Epithelial cell of esophagus (primary cell): Measurements from ENCODE around the gene MMP11.

Experiments
- DNase-seq: peaks from one replicate; pipeline ENCODE4 v3.0.0; 2010; ENCODE audit warnings: low read depth
- H3K4me3 ChIP-seq: 2 replicates; pipeline ENCODE4 v1.5.1; 2011; ENCODE audit warnings: mild to moderate bottlenecking, low read length, control low read depth
- CTCF ChIP-seq: IDR thresholded peaks from 2 replicates; pipeline ENCODE4 v1.5.1; 2011; ENCODE audit warnings: low read depth, mild to moderate bottlenecking, low read length, control low read depth, inconsistent platforms; ENCODE audit not compliant: insufficient read depth; ENCODE audit errors: missing control alignments

The MMP11 gene

GRCh38 chr22:23817146-23817545 is 44.5 kb downstream of the MMP11 start:
- no peak overlapping the region for H3K4me3 ChIP-seq
- no peak for TF ChIP-seq CTCF
- no peak for DNase-seq

- TF ChIP-seq CTCF, result no peak
- DNase-seq, result no peak
- no peak overlapping the region for H3K4me3 ChIP-seq
Measured at GRCh38 chr22:23818541-23818940, 45.9 kb downstream of the MMP11 start.

GRCh38 chr22:23820748-23821211 is 48.1 kb downstream of the MMP11 start:
- TF ChIP-seq CTCF, result no peak
- DNase-seq, result no peak
- H3K4me3 ChIP-seq, result no peak overlapping the region

GRCh38 chr22:23822101-23822671 is 49.5 kb downstream of the MMP11 start:
- H3K4me3 ChIP-seq, result no peak overlapping the region
- no peak for DNase-seq
- TF ChIP-seq CTCF, result no peak

- no peak for TF ChIP-seq CTCF
- DNase-seq, result no peak
- H3K4me3 ChIP-seq, result no peak overlapping the region
Measured at GRCh38 chr22:23823331-23823791, 50.7 kb downstream of the MMP11 start.

GRCh38 chr22:23824476-23825245 is 52.0 kb downstream of the MMP11 start:
- no peak for DNase-seq
- no peak overlapping the region for H3K4me3 ChIP-seq
- TF ChIP-seq CTCF, result no peak
